22Rv1 (cell line): ENCODE measurements around the gene KCTD5.

ENCODE experiments used
- H3K27ac ChIP-seq: fragments of 450-650 bp; 2 replicates; pipeline ENCODE4 v1.5.1; 2017
- ZFX ChIP-seq: fragments of 450-650 bp; IDR thresholded peaks from 2 replicates; pipeline ENCODE4 v1.6.1; 2017; ENCODE audit warnings: antibody characterized with exemption, borderline replicate concordance
- TF ChIP-seq, protein P1 (sequence below): fragments of 450-650 bp; IDR thresholded peaks from 2 replicates; pipeline ENCODE4 v1.5.1; 2017; ENCODE audit warnings: mild to moderate bottlenecking

Gene KCTD5

DNA sequence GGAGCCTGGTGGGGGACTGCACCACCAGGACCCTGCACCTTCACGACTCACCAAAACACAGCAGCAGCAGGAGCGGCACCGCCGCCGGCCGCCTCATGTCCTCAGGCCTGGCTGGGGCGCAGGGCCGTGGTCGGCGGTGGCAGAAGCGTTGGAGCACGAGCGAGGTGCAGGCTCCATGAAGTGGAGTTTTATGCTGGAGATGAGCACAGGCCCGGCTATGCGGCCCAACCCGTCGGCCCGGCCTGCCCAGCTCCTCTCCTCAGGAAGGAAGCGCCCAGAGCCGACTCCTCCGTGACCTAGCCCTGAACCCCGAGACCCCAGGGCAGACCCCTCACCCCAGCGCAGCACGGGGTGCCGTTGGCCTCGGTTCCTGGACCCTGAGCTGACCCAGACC is 37.7 kb downstream of the KCTD5 start, which contains the start of gene PRSS27:
Gene PRSS27 (minus strand): TSS at position 161 of the 394 bp plus-strand sequence. CDS start 64 bp downstream, at position 97.
- TF ChIP-seq ZFX, result no peak
- TF ChIP-seq, protein P1, sequence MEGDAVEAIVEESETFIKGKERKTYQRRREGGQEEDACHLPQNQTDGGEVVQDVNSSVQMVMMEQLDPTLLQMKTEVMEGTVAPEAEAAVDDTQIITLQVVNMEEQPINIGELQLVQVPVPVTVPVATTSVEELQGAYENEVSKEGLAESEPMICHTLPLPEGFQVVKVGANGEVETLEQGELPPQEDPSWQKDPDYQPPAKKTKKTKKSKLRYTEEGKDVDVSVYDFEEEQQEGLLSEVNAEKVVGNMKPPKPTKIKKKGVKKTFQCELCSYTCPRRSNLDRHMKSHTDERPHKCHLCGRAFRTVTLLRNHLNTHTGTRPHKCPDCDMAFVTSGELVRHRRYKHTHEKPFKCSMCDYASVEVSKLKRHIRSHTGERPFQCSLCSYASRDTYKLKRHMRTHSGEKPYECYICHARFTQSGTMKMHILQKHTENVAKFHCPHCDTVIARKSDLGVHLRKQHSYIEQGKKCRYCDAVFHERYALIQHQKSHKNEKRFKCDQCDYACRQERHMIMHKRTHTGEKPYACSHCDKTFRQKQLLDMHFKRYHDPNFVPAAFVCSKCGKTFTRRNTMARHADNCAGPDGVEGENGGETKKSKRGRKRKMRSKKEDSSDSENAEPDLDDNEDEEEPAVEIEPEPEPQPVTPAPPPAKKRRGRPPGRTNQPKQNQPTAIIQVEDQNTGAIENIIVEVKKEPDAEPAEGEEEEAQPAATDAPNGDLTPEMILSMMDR, result no peak
- H3K27ac ChIP-seq, result peak within 1 kb of the TSS; percentile 78

DNA sequence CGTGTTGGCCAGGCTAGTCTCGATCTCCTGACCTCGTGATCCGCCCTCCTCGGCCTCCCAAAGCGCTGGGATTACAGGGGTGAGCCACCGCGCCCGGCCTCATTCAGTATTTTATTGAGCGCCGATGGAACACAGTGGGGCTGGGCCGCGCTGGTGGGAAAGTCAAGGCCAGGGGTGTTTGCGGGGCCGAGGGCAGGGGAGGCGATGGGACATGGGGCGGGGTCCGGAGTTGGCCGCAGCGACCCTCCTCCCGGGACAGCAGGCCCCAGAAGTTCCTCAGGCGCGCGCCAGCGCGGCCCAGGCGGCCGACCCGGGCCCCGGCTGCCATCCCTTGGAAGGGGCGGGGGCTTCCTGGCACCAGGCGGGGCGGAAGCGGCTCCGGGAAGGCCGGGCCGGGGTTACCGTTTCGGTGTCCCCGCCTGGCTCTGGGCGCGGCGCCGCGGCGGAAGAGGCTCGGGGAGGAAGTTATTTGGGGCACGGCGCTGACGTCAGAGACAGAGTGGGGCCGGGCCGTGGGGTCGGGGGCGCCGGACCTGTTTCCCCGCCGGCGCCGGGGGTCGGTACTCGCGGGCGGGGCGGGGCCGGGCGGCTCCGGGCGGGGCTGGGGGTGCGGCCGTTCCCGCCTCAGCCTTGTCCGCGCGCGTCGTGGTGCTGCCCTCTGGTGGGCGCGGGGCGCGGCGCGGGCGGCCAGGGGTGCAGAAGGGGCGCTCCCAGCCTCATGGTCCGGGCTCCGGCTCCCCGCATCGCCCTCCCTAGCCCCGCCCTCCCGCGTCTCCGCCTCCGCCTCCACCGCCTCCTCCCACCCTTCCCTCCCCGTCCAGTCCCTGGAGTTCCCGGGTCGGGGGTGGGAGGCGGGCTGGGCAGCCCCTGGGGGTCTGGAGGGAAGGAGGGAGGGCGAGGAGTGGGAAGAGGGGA is 38.7 kb downstream of the KCTD5 start:
- TF ChIP-seq ZFX, result no peak
- TF ChIP-seq, protein P1, result peak; percentile 83
- peak overlapping the region; percentile 78 for H3K27ac ChIP-seq

DNA sequence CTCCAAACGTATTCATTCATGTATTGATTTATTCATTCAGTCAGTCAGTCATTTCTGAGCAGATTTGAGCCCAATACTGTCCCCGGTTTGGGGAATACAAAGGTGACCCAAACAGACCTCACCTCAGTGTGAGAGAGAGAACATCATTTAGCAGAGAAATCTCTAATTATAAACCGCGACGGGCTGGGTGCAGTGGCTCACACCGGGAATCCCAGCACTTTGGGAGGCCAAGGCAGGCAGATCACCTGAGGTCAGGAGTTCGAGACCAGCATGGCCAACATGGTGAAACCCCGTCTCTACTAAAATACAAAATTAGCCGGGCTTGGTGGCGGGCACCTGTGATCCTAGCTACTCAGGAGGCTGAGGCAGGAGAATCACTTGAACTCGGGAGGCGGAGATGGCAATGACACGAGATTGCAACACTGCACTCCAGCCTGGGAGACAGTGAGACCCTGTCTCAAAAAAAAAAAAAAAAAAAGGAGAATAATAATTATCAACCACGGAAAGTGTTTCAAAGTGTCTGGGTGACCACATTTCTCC is 39.4 kb downstream of the KCTD5 start:
- peak overlapping the region; percentile 78 for H3K27ac ChIP-seq

DNA sequence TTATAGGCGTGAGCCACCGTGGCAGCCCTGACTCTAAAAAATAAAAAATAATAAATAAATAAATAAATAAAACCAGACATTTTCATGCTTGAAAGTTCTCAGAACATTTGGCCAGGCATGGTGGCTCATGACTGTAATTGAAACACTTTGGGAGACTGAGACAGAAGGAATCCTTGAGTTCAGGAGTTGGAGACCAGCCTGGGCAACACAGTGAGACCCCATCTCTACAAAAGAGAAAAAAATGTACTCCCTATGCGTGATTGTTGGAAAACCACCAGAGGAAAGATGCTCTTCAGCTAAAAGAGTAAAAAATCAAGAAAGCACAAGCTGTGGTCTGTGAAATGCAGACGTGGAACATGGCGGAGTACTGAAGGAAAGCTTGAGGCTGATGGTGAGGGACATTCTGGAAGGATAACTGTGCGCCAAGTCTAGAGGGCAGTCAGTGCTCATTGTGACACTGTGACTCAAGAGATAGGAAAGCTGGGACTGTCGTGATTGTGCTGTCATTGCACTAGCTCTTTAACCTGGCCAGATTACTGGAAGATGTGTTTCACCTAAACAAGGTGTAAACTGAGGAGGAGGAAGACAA is 41.9 kb downstream of the KCTD5 start:
- no peak for TF ChIP-seq ZFX
- TF ChIP-seq, protein P1, result no peak
- no peak overlapping the region for H3K27ac ChIP-seq

DNA sequence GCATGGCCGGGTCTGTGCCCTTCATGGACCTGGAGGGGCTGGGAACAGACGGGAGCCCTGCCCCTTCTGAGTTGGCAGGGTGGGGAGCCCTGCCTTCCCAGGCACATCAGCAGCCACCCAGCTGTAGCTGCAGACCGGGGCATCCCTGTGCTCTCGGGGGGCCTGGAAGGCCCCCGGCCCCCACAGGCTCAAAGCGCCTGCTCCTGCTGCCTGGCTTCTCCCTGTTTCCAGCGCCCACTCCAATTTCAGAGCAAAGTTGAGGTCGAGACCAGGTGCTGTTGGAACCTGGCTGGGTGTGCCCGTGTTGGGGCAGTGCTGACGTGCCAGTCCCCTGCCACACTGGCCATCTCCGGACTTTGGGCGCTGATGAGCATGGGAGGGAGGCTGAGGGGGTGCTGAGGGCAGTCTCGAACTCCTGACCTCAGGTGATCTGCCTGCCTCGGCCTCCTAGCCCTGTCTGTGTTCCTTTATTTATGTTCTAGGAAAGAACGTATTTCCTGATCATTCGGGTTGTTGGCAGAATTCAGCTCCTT is 42.6 kb downstream of the KCTD5 start:
- no peak overlapping the region for H3K27ac ChIP-seq
- no peak for TF ChIP-seq ZFX
- TF ChIP-seq, protein P1, result no peak

DNA sequence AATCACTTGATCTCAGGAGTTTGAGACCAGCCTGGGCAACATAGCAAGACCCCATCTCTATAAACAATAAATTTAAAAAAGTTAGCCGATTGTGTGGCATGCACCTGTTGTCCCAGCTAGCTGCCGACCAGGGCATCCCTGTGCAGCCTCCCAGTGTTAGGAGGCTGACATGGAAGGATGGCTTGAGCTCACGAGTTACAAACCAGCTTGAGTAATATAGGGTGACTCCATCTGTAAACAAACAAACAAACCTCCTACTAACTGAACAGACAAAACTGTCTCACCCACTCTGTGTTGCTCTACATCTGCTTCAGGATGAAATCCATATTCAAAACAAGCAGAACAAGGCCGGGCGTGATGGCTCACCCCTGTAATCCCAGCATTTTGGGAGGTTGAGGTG is 44.6 kb downstream of the KCTD5 start:
- H3K27ac ChIP-seq, result no peak overlapping the region
- no peak for TF ChIP-seq ZFX
- TF ChIP-seq, protein P1, result no peak

DNA sequence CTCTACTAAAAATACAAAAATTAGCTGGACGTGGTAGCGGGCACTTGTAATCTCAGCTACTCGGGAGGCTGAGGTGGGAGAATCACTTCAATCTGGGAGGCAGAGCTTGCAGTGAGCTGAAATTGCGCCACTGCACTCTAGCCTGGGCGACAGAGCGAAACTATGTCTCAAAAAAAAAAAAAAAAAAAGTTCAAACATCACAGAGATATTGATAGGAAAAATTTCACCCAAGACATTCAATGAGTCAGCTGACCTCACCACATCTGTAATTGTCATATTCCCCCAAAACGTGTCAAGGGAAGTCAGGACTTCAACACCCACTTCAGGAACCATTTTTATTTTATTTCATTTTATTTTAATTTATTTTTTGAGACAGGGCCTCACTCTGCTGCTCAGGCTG is 45.7 kb downstream of the KCTD5 start:
- no peak for TF ChIP-seq ZFX
- TF ChIP-seq, protein P1, result no peak
- no peak overlapping the region for H3K27ac ChIP-seq
